CD8-positive, alpha-beta memory T cell (primary cell): ENCODE results near the gene ZFPM1. TPM values are rescaled to one million over a fixed set of nuclear protein-coding genes. Genes with fewer than 3 reads are reported as not detected.

Experiments used
- CTCF ChIA-PET: fragments of 350-600 bp; sonication (Branson Sonifier 250); formaldehyde crosslinking; loops from one replicate; lab custom pipeline; 2021; ENCODE audit warnings: antibody characterized with exemption; lab: Charles Lee
- POLR2A ChIA-PET: fragments of 350-600 bp; sonication (Branson Sonifier 250); formaldehyde crosslinking; loops from one replicate; lab custom pipeline; 2021; ENCODE audit warnings: antibody characterized with exemption; lab: Charles Lee
- DNase-seq, 5 donors: peaks; one replicate each; pipeline versions ENCODE4 v3.0.0 to v3.0.0-alpha.2; 2020 to 2022; ENCODE audit warnings: mixed read lengths in 1 of 5
- H3K27ac ChIP-seq: one replicate; pipeline ENCODE4 v1.7.0; 2013; ENCODE audit warnings: low read depth, mild to moderate bottlenecking, low read length, moderate library complexity
- H3K27me3 ChIP-seq: 2 replicates; pipeline ENCODE4 v1.7.0; 2013; ENCODE audit warnings: low read length, mild to moderate bottlenecking; ENCODE audit not compliant: insufficient read depth, poor library complexity, severe bottlenecking
- H3K36me3 ChIP-seq: 2 replicates; pipeline ENCODE4 v1.7.0; 2013; ENCODE audit warnings: mild to moderate bottlenecking, low read length, moderate library complexity; ENCODE audit not compliant: insufficient read depth
- H3K4me1 ChIP-seq: 2 replicates; pipeline ENCODE4 v1.7.0; 2013; ENCODE audit warnings: mild to moderate bottlenecking, low read length, moderate library complexity; ENCODE audit not compliant: insufficient read depth
- H3K4me3 ChIP-seq: 2 replicates; pipeline ENCODE4 v1.7.0; 2013; ENCODE audit warnings: mild to moderate bottlenecking, low read length
- H3K9me3 ChIP-seq: 2 replicates; pipeline ENCODE4 v1.7.0; 2013; ENCODE audit warnings: mild to moderate bottlenecking, low read length
- H3K27ac Mint-ChIP-seq, 8 donors: one replicate each; pipeline ENCODE4 v1.8.0; 2020 to 2021; ENCODE audit warnings: mixed read lengths in 8 of 8, mild to moderate bottlenecking in 6 of 8, inconsistent platforms in 3 of 8, moderate library complexity in 3 of 8
- H3K27me3 Mint-ChIP-seq, 2 donors: one replicate each; pipeline ENCODE4 v1.8.0; 2020 to 2021; ENCODE audit warnings: mixed read lengths in 2 of 2, mild to moderate bottlenecking in 1 of 2, moderate library complexity in 1 of 2
- H3K36me3 Mint-ChIP-seq, 3 donors: one replicate each; pipeline ENCODE4 v1.8.0; 2020 to 2021; ENCODE audit warnings: mixed read lengths in 3 of 3, inconsistent platforms in 1 of 3, mild to moderate bottlenecking in 1 of 3
- H3K4me1 Mint-ChIP-seq, 3 donors: one replicate each; pipeline ENCODE4 v1.8.0; 2020 to 2021; ENCODE audit warnings: mixed read lengths in 3 of 3, inconsistent platforms in 1 of 3, mild to moderate bottlenecking in 1 of 3
- H3K4me3 Mint-ChIP-seq, 7 donors: one replicate each; pipeline ENCODE4 v1.8.0; 2020 to 2021; ENCODE audit warnings: mixed read lengths in 7 of 7, mild to moderate bottlenecking in 6 of 7, moderate library complexity in 4 of 7, inconsistent platforms in 2 of 7
- H3K9me3 Mint-ChIP-seq, 5 donors: one replicate each; pipeline ENCODE4 v1.8.0; 2020 to 2022; ENCODE audit warnings: mixed read lengths in 5 of 5, mild to moderate bottlenecking in 3 of 5, moderate library complexity in 2 of 5, inconsistent platforms in 1 of 5
- polyA plus RNA-seq: library from polyadenylated mRNA; unstranded; fragments of 300-500 nt; fragmentation: Illumina TruSeq; gene quantifications from one replicate; pipeline ENCODE4 v1.2.3, GENCODE V29; 2021
- total RNA-seq, 2 experiments: library from RNA; stranded (reverse); gene quantifications; one replicate each; pipeline ENCODE4 v1.2.3, GENCODE V29; 2021

ZFPM1 gene
- total and polyA plus RNA-seq, 3 experiments from 2014 or later: 0.71 to 16.7 (median 15.5) TPM

DNA sequence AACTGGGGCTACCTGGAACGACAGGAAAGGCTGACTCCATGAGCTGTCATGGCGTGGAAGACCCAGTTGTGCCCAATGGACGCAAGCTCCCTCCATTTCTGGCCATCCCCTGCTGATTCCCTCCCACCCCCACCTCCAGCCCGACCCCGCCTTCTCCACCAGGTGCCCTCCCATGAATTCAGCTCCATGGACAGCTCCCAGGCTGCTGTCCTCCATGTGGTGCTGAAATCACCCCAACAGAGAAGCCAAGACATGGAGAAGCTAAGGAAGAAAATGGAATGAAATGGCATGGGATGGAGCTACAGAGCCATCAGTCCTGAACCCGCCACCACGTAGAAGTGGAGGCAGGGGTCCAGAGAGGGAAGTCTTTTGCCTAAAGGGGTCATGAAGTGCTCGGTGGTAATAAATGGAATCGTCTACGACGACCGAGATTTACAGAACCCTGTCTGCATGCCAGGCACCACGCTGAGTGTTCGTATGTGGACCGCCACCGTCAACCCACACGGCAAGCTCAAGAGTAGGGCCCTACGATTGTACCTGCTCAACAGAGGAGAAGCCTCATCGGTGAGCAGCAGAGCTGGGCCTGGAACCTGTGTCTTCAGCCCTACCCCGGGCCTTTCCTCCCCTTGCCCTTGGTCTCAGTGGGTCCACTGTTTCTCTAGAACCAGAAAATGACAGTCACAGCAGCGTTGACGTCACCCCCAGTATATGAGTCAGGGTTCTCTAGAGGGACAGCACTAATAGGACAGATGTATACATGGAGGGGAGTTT, 107.8 kb downstream of the ZFPM1 start:
- Mint-ChIP-seq H3K4me1 (peaks cover 3 to 7% (median 3%) of the 10 kb centered on the region in 3 donors), H3K4me3 (no peak overlapping the region), H3K9me3 (peaks cover 0 to 2% (median 0%) of the 10 kb centered on the region in 5 donors), H3K27me3 (peaks cover 0 to 16% of the 10 kb centered on the region in 2 donors), H3K36me3 (no peaks in the 10 kb centered on the region), H3K27ac (peak overlapping the region in 1 of 8 donors; percentile 70)
- no peak for DNase-seq
- ChIA-PET POLR2A (no interaction called here), CTCF (interaction anchor here (1.0 to 1.7 kb wide), 6 partner anchors 9 to 123 kb away, joined by 3 to 8 read pairs (median 4); partner anchors contain the start of gene ZC3H18)
- Histone ChIP-seq H3K36me3 (no peaks in the 10 kb centered on the region), H3K27ac (no peak overlapping the region), H3K4me3 (no peak overlapping the region), H3K9me3 (no peaks in the 10 kb centered on the region), H3K27me3 (no peaks in the 10 kb centered on the region), H3K4me1 (peaks cover 3% of the 10 kb centered on the region)

DNA sequence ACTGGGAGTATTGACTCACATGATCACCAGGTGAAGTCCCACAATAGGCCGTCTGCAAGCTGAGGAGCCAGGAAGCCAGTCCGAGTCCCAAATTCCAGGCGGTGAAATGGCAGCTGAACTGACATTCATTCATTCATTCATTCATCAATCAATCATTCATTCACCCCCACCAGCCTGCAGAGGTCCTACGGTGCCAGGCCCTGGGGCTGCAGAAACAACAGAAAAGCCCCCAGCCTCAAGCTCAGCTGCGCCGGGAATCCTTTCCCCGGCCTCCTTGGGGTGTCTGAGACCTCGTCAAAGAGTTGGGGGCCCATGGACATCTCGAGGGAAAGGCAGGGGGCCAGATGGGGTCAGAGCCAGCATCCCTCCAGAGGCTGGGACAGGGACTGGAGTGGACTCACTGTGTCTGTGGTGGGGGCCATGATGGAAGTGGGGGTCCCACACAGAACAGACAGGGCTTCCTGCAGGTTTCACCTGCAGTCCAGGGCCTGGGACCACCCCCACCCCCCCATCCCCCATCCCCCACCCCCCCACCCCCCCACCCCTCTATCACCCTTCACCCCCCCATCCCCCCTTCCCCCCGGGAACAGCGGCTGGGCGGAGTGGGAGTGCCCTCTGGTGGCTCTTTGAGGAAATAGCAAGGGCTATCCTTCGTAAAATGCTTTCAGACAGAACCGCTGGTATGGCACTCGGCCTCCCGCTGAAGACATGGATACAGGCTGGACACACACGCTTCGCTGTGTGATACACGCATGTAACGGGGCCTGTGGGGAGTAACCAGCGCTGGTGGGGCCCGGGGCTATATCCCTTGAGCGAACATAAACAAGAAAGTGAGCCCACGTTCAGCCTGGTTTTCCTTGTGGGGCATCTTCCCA, 108.6 kb downstream of the ZFPM1 start:
- no peaks in the 10 kb centered on the region for H3K9me3 Mint-ChIP-seq
- peak; percentile 33 to 71 (median 47) for DNase-seq
- Histone ChIP-seq H3K36me3 (no peaks in the 10 kb centered on the region), H3K27ac (no peak overlapping the region), H3K9me3 (no peaks in the 10 kb centered on the region), H3K4me1 (peaks cover 3% of the 10 kb centered on the region), H3K4me3 (no peak overlapping the region), H3K27me3 (no peaks in the 10 kb centered on the region)
- H3K4me1 Mint-ChIP-seq: peaks cover 3 to 7% (median 3%) of the 10 kb centered on the region in 3 donors
- no peaks in the 10 kb centered on the region for H3K36me3 Mint-ChIP-seq
- peak overlapping the region in 3 of 8 donors; percentile 25 to 70 (median 35) for H3K27ac Mint-ChIP-seq
- CTCF ChIA-PET: interaction anchor here (0.9 to 1.9 kb wide), 10 partner anchors 8 to 124 kb away, joined by 3 to 10 read pairs (median 4); partner anchors contain the start of gene ZC3H18
- POLR2A ChIA-PET: no interaction called here
- peaks cover 0 to 10% of the 10 kb centered on the region in 2 donors for H3K27me3 Mint-ChIP-seq
- no peak overlapping the region for H3K4me3 Mint-ChIP-seq

DNA sequence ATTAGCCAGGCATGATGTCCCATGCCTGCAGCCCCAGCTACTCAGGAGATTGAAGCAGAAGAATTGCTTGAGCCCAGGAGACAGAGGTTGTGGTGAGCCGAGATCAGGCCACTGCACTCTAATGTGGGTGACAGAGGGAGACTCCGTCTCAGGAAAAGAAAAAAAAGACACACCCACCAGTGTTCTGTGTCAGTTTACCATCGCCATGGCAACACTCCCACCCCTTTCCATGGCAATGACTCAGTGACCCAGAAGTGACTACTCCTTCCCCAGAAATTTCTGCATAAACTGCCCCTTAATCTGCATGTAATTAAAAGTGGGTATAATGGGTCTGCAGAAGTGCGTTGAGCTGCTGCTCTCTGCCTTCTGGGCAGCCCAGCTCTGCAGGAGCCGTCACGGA, 113.1 kb downstream of the ZFPM1 start:
- ChIA-PET CTCF (interaction anchor here (1.6 kb wide), 1 partner anchor 111 kb away, joined by 3 read pairs; no protein-coding TSS in a partner anchor), POLR2A (no interaction called here)
- DNase-seq: no peak
- peak overlapping the region in 2 of 8 donors; percentile 60 to 72 for H3K27ac Mint-ChIP-seq
- Histone ChIP-seq H3K4me3 (no peak overlapping the region), H3K27me3 (no peaks in the 10 kb centered on the region), H3K27ac (no peak overlapping the region), H3K36me3 (no peaks in the 10 kb centered on the region), H3K9me3 (no peaks in the 10 kb centered on the region), H3K4me1 (peaks cover 16% of the 10 kb centered on the region)
- H3K36me3 Mint-ChIP-seq: peaks cover 0 to 7% (median 0%) of the 10 kb centered on the region in 3 donors
- H3K4me1 Mint-ChIP-seq: peaks cover 9 to 18% (median 13%) of the 10 kb centered on the region in 3 donors
- H3K27me3 Mint-ChIP-seq: no peaks in the 10 kb centered on the region
- no peaks in the 10 kb centered on the region for H3K9me3 Mint-ChIP-seq
- peak overlapping the region in 1 of 7 donors; percentile 67 for H3K4me3 Mint-ChIP-seq

DNA sequence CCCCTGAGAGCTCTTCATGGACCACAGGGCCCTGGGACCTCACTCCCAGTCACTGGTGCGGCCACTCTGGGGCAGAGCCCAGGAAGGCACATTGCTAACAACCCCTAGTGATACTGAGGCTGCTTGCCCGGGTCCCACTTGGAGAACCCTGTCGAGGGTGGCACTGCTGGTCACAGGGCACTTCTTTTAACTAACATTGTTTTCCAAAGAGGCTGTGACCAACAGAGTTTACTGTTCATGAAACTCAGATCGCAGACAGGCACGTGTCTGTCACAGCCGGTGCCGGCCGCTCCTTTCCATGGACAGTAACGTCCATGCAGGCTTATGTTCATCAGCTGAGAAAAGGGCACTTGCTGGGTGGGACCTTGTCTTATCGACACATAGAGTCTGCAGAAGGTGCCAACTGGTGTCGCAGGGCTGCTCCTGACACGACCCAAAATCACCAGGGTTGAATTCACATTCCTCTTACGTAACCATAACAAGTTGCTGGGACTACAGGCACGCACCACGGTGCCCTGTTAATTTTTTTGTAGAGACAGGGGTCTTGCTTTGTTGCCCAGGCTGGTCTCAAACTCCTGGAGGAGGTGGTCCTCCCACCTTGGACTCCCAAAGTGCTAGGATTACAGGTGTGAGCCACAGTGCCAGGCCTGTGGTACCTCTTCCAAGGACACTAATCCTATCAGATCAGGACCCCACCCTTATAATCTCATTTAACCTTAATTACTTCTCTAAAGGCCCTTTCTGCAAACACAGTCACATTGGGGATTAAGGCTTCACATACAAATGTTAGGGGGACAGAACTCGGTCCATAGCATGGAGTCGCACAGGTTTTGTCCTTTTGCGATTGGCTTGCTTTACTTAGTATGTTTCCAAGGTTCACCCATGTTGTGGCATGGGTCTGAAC, 115.9 kb downstream of the ZFPM1 start:
- Histone ChIP-seq H3K36me3 (peaks cover 8% of the 10 kb centered on the region), H3K9me3 (no peaks in the 10 kb centered on the region), H3K4me1 (peaks cover 26% of the 10 kb centered on the region), H3K4me3 (peak overlapping the region; percentile 58), H3K27ac (peak overlapping the region; percentile 71), H3K27me3 (no peaks in the 10 kb centered on the region)
- peak overlapping the region; percentile 21 to 96 (median 78) for H3K27ac Mint-ChIP-seq
- ChIA-PET CTCF (no interaction called here), POLR2A (no interaction called here)
- H3K36me3 Mint-ChIP-seq: peaks cover 0 to 32% (median 0%) of the 10 kb centered on the region in 3 donors
- no peaks in the 10 kb centered on the region for H3K27me3 Mint-ChIP-seq
- peaks cover 22 to 40% (median 34%) of the 10 kb centered on the region in 3 donors for H3K4me1 Mint-ChIP-seq
- peak overlapping the region; percentile 80 to 93 (median 86) for H3K4me3 Mint-ChIP-seq
- no peaks in the 10 kb centered on the region for H3K9me3 Mint-ChIP-seq
- no peak for DNase-seq

DNA sequence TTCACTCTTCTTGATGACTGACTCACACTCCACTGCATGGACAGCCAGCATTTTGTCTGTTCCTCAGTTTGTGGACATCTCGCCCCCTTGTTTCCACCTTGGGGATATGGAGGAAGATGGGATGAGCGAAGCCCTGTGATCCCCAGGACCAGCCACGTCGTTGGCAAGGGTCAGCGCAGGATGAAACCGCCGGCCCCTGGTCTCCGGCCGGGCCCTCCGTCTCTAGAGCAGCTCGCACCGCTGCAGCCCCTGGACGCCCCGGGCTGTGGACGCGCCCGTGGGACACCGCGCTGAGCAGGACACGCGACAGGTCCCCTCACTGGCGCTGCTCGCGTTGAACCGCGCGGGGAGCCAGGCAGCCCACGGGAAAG, 116.5 kb downstream of the ZFPM1 start:
- H3K4me1 ChIP-seq: peaks cover 26% of the 10 kb centered on the region
- H3K27me3 Mint-ChIP-seq: no peaks in the 10 kb centered on the region
- H3K27me3 ChIP-seq: no peaks in the 10 kb centered on the region
- peak overlapping the region; percentile 85 to 95 (median 87) for H3K4me3 Mint-ChIP-seq
- peak overlapping the region; percentile 44 to 96 (median 81) for H3K27ac Mint-ChIP-seq
- peaks cover 22 to 40% (median 34%) of the 10 kb centered on the region in 3 donors for H3K4me1 Mint-ChIP-seq
- POLR2A ChIA-PET: interaction anchor here (0.6 to 2.1 kb wide), 10 partner anchors 9 to 1154 kb away, joined by 3 to 18 read pairs (median 4); no protein-coding TSS in a partner anchor
- H3K36me3 Mint-ChIP-seq: peaks cover 0 to 32% (median 0%) of the 10 kb centered on the region in 3 donors
- no peaks in the 10 kb centered on the region for H3K9me3 ChIP-seq
- peak in 1 of 5 donors; percentile 13 for DNase-seq
- CTCF ChIA-PET: interaction anchor here (0.9 to 1.8 kb wide), 8 partner anchors 8 to 531 kb away, joined by 3 to 10 read pairs (median 3); no protein-coding TSS in a partner anchor
- peaks cover 8% of the 10 kb centered on the region for H3K36me3 ChIP-seq
- H3K4me3 ChIP-seq: peak overlapping the region; percentile 58
- H3K9me3 Mint-ChIP-seq: no peaks in the 10 kb centered on the region
- H3K27ac ChIP-seq: peak overlapping the region; percentile 71

DNA sequence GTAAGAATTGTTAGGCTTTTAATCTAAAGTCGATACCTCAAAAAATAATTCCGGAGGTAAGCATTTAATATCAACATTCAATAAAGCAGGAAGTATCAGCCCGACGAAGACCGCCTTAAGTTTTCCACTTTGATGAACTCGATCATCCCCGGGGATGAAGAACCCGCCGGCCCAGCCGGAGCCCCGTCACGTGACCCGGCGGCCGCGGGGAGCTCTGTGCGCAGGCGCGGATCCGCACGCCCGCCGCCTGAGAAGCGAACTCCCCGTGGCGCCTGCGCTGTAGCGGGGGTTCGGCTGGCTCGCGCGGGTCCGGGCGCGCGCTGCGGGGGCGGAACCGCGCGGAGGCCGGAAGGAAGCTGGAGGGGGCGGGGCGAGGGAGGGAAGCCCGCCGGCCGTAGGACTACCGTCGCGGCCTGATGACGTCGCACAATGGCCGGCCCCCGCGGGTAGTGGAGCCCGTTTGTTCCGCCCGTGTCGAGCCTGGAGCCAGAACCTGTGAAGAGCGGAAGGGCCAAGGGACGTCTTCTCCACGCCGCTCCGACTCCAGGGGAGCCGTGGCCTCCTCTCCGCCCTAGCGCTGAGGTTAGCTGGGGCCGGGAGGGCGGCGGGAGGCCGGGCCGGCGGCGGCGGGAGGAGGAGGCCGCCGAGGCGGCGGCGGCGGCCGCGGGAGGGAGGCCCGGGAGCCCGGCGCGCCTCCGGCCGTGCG, 117.1 kb downstream of the ZFPM1 start, which contains the start of gene ZC3H18:
Gene ZC3H18, plus strand, starts transcription at position 419 of the 706 bp plus-strand sequence. CDS start 6,721 bp downstream, outside the sequence.
- Histone ChIP-seq H3K36me3 (peaks cover 8% of the 10 kb centered on the region), H3K4me1 (peaks cover 26% of the 10 kb centered on the region), H3K27ac (peak within 1 kb of the TSS; percentile 71), H3K9me3 (no peaks in the 10 kb centered on the region), H3K4me3 (peak within 1 kb of the TSS; percentile 60), H3K27me3 (no peaks in the 10 kb centered on the region)
- H3K27ac Mint-ChIP-seq: peak within 1 kb of the TSS; percentile 78 to 96 (median 90)
- peaks cover 0 to 33% (median under 1%) of the 10 kb centered on the region in 3 donors for H3K36me3 Mint-ChIP-seq
- peak; percentile 95 to 99 (median 96) for DNase-seq
- ChIA-PET POLR2A (interaction anchor here (0.5 to 2.1 kb wide), 15 partner anchors 8 to 1167 kb away, joined by 3 to 18 read pairs (median 4); no protein-coding TSS in a partner anchor), CTCF (interaction anchor here (0.9 to 1.8 kb wide), 12 partner anchors 9 to 647 kb away, joined by 3 to 10 read pairs (median 3); partner anchors contain the start of gene ZNF778)
- peaks cover 22 to 42% (median 34%) of the 10 kb centered on the region in 3 donors for H3K4me1 Mint-ChIP-seq
- H3K9me3 Mint-ChIP-seq: no peaks in the 10 kb centered on the region
- H3K27me3 Mint-ChIP-seq: no peaks in the 10 kb centered on the region
- H3K4me3 Mint-ChIP-seq: peak within 1 kb of the TSS; percentile 85 to 95 (median 87)
